GM23338 (cell line): ENCODE results near the gene MRTFA. TPM values are rescaled to one million over a fixed set of nuclear protein-coding genes. Genes with fewer than 3 reads are reported as not detected.
A peak's percentile ranks its signal among the peaks of the same experiment; 100 is the strongest.

Source experiments
- ATAC-seq: fragments of 200-7000 bp; cut with Tn5 transposase; 3 replicates; pipeline ENCODE4 v1.9.1; 2020
- DNase-seq: peaks from one replicate; pipeline ENCODE4 v3.0.0-alpha.2; 2015; ENCODE audit warnings: low spot score
- H2AFZ ChIP-seq: fragments of 200-600 bp; sonication (generic); 2 replicates; pipeline ENCODE4 v1.8.0; 2016; ENCODE audit warnings: antibody characterized with exemption, mild to moderate bottlenecking, moderate library complexity
- H3F3A ChIP-seq: fragments of 200-600 bp; sonication (generic); replicated peaks from 2 replicates; pipeline ENCODE4 v1.8.0; 2017; ENCODE audit warnings: antibody characterized with exemption, mixed run types, low read depth
- H3K27ac ChIP-seq: fragments of 200-600 bp; sonication (generic); 2 replicates; pipeline ENCODE4 v1.6.1; 2016; ENCODE audit warnings: low read depth
- H3K27me3 ChIP-seq: fragments of 200-600 bp; sonication (generic); 2 replicates; pipeline ENCODE4 v1.8.0; 2016; ENCODE audit warnings: mild to moderate bottlenecking, mixed run types, moderate library complexity; ENCODE audit not compliant: insufficient read depth
- H3K36me3 ChIP-seq: fragments of 200-600 bp; sonication (generic); 2 replicates; pipeline ENCODE4 v1.8.0; 2016; ENCODE audit warnings: mild to moderate bottlenecking; ENCODE audit not compliant: insufficient read depth
- H3K4me1 ChIP-seq: fragments of 200-600 bp; sonication (generic); 2 replicates; pipeline ENCODE4 v1.8.0; 2016; ENCODE audit warnings: mild to moderate bottlenecking, moderate library complexity; ENCODE audit not compliant: insufficient read depth
- H3K4me2 ChIP-seq: fragments of 200-600 bp; sonication (generic); 2 replicates; pipeline ENCODE4 v1.7.1; 2017; ENCODE audit warnings: mixed run types
- H3K4me3 ChIP-seq: fragments of 200-600 bp; sonication (generic); 2 replicates; pipeline ENCODE4 v1.6.1; 2016; ENCODE audit warnings: mixed run types
- H3K79me2 ChIP-seq: fragments of 200-600 bp; sonication (generic); replicated peaks from 2 replicates; pipeline ENCODE4 v1.8.0; 2017; ENCODE audit warnings: mild to moderate bottlenecking; ENCODE audit not compliant: insufficient read depth
- H3K9me2 ChIP-seq: fragments of 200-600 bp; sonication (generic); 2 replicates; pipeline ENCODE4 v1.8.0; 2017; ENCODE audit not compliant: insufficient read depth
- H4K20me1 ChIP-seq: fragments of 200-600 bp; sonication (generic); replicated peaks from 2 replicates; pipeline ENCODE4 v1.8.0; 2017; ENCODE audit warnings: mild to moderate bottlenecking; ENCODE audit not compliant: insufficient read depth
- H3K27ac Mint-ChIP-seq: 2 replicates; pipeline ENCODE4 v1.8.0; 2020; ENCODE audit warnings: inconsistent platforms, mild to moderate bottlenecking, moderate library complexity, mixed read lengths
- H3K27me3 Mint-ChIP-seq: 3 replicates; pipeline ENCODE4 v1.8.0; 2022; ENCODE audit warnings: low read depth, mild to moderate bottlenecking, moderate library complexity, mixed read lengths, inconsistent platforms; ENCODE audit not compliant: insufficient read depth, poor library complexity
- H3K36me3 Mint-ChIP-seq: 3 replicates; pipeline ENCODE4 v1.8.0; 2021; ENCODE audit warnings: low read depth, mild to moderate bottlenecking, inconsistent platforms, moderate library complexity, mixed read lengths
- H3K4me1 Mint-ChIP-seq: 3 replicates; pipeline ENCODE4 v1.8.0; 2020; ENCODE audit warnings: mild to moderate bottlenecking, inconsistent platforms, mixed read lengths
- H3K4me3 Mint-ChIP-seq: 3 replicates; pipeline ENCODE4 v1.8.0; 2021; ENCODE audit warnings: moderate library complexity, mild to moderate bottlenecking, inconsistent platforms, mixed read lengths
- H3K9me3 Mint-ChIP-seq: 3 replicates; pipeline ENCODE4 v1.8.0; 2020; ENCODE audit warnings: moderate library complexity, mild to moderate bottlenecking, inconsistent platforms, mixed read lengths
- CREB1 ChIP-seq: fragments of 250-450 bp; sonication (Bioruptor Pico); IDR thresholded peaks from 2 replicates; pipeline ENCODE4 v1.5.0; 2020; ENCODE audit warnings: low read depth, mild to moderate bottlenecking, moderate library complexity
- ETS1 ChIP-seq: IDR thresholded peaks from 2 replicates; pipeline ENCODE4 v1.6.1; 2016; ENCODE audit warnings: antibody characterized with exemption
- EZH2 ChIP-seq: fragments of 200-600 bp; sonication (generic); IDR thresholded peaks from one replicate; pipeline ENCODE4 v1.8.0; 2017; ENCODE audit warnings: antibody characterized with exemption, mild to moderate bottlenecking, low read depth; ENCODE audit not compliant: unreplicated experiment
- EZH2phosphoT487 ChIP-seq: fragments of 200-600 bp; sonication (generic); IDR thresholded peaks from one replicate; pipeline ENCODE4 v1.8.1; 2018; ENCODE audit warnings: antibody characterized with exemption; ENCODE audit not compliant: unreplicated experiment
- JUNB ChIP-seq: IDR thresholded peaks from one replicate; pipeline ENCODE4 v1.6.1; 2016; ENCODE audit warnings: antibody characterized with exemption; ENCODE audit not compliant: unreplicated experiment
- NANOG ChIP-seq: IDR thresholded peaks from 2 replicates; pipeline ENCODE4 v1.6.1; 2016; ENCODE audit warnings: antibody characterized with exemption, borderline replicate concordance
- POLR2AphosphoS5 ChIP-seq: IDR thresholded peaks from 2 replicates; pipeline ENCODE4 v1.6.1; 2016; ENCODE audit warnings: antibody characterized with exemption, low read depth
- STAT1 ChIP-seq: IDR thresholded peaks from one replicate; pipeline ENCODE4 v1.6.1; 2016; ENCODE audit warnings: antibody characterized with exemption; ENCODE audit not compliant: unreplicated experiment
- ZNF331 ChIP-seq: fragments of 250-450 bp; sonication (Bioruptor Pico); IDR thresholded peaks from 2 replicates; pipeline ENCODE4 v1.5.0; 2020; ENCODE audit warnings: low read depth, mild to moderate bottlenecking, moderate library complexity
- polyA plus RNA-seq: library from polyadenylated mRNA; unstranded; fragments of >200 nt; fragmentation: Nextera tagmentation; extraction: Ambion mirVana; gene quantifications from 2 replicates; pipeline ENCODE4 v1.2.1, GENCODE V29; 2016
- total RNA-seq: library from RNA; depleted of rRNA; stranded (reverse); fragments of >200 nt; shearing (Covaris generic); gene quantifications from 2 replicates; pipeline ENCODE4 v1.2.3, GENCODE V29; 2014
- TF ChIP-seq, protein P1 (sequence below): IDR thresholded peaks from one replicate; pipeline ENCODE4 v1.6.1; 2018; ENCODE audit warnings: antibody characterized with exemption; ENCODE audit not compliant: unreplicated experiment
- TF ChIP-seq, protein P2 (sequence below), 2 experiments: fragments of 200-600 bp in 1 of 2; sonication (generic) in 1 of 2; conservative IDR thresholded peaks; 2 replicates each; pipeline versions ENCODE4 v1.5.1 to v1.6.1; 2016 to 2017; ENCODE audit warnings: antibody characterized with exemption in 2 of 2, low read depth in 2 of 2, mild to moderate bottlenecking in 2 of 2, moderate library complexity in 1 of 2

The MRTFA gene
- total and polyA plus RNA-seq, 2 experiments from 2014 or later: 18.1 to 92.4 TPM

GRCh38 chr22:40399621-40400020, 236.9 kb downstream of the MRTFA start:
- Histone ChIP-seq H3K4me1 (no peaks in the 10 kb centered on the region), H3K27ac (no peak overlapping the region), H4K20me1 (no peaks in the 10 kb centered on the region; the same call in 1 of the 2 replicates), H3K4me2 (no peak overlapping the region), H3F3A (no peaks in the 10 kb centered on the region), H3K36me3 (peaks cover 3% of the 10 kb centered on the region; the same call in 1 of the 2 replicates), H3K27me3 (no peaks in the 10 kb centered on the region), H2AFZ (no peak overlapping the region), H3K79me2 (no peaks in the 10 kb centered on the region), H3K4me3 (no peak overlapping the region), H3K9me2 (no peaks in the 10 kb centered on the region)
- Mint-ChIP-seq H3K9me3 (no peaks in the 10 kb centered on the region; the same call in 2 of the 3 replicates), H3K36me3 (peaks cover 18% of the 10 kb centered on the region), H3K4me1 (peaks cover 15% of the 10 kb centered on the region), H3K27ac (no peak overlapping the region), H3K27me3 (peaks cover 10% of the 10 kb centered on the region), H3K4me3 (no peak overlapping the region)
- ATAC-seq: no peak
- TF ChIP-seq ZNF331 (no peak), NANOG (no peak), JUNB (no peak), ETS1 (no peak), EZH2 (no peak), POLR2AphosphoS5 (no peak)
- TF ChIP-seq, protein P1, sequence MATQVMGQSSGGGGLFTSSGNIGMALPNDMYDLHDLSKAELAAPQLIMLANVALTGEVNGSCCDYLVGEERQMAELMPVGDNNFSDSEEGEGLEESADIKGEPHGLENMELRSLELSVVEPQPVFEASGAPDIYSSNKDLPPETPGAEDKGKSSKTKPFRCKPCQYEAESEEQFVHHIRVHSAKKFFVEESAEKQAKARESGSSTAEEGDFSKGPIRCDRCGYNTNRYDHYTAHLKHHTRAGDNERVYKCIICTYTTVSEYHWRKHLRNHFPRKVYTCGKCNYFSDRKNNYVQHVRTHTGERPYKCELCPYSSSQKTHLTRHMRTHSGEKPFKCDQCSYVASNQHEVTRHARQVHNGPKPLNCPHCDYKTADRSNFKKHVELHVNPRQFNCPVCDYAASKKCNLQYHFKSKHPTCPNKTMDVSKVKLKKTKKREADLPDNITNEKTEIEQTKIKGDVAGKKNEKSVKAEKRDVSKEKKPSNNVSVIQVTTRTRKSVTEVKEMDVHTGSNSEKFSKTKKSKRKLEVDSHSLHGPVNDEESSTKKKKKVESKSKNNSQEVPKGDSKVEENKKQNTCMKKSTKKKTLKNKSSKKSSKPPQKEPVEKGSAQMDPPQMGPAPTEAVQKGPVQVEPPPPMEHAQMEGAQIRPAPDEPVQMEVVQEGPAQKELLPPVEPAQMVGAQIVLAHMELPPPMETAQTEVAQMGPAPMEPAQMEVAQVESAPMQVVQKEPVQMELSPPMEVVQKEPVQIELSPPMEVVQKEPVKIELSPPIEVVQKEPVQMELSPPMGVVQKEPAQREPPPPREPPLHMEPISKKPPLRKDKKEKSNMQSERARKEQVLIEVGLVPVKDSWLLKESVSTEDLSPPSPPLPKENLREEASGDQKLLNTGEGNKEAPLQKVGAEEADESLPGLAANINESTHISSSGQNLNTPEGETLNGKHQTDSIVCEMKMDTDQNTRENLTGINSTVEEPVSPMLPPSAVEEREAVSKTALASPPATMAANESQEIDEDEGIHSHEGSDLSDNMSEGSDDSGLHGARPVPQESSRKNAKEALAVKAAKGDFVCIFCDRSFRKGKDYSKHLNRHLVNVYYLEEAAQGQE: no peak
- DNase-seq: no peak

- Histone ChIP-seq H3K79me2 (no peaks in the 10 kb centered on the region), H3K9me2 (no peaks in the 10 kb centered on the region), H3K4me1 (no peaks in the 10 kb centered on the region), H3K4me2 (no peak overlapping the region), H3F3A (no peaks in the 10 kb centered on the region), H3K4me3 (no peak overlapping the region), H3K27me3 (no peaks in the 10 kb centered on the region), H3K27ac (no peak overlapping the region), H2AFZ (no peak overlapping the region), H3K36me3 (peaks cover 3% of the 10 kb centered on the region; the same call in 1 of the 2 replicates), H4K20me1 (no peaks in the 10 kb centered on the region; the same call in 1 of the 2 replicates)
- peaks cover 6% of the 10 kb centered on the region for H3K27me3 Mint-ChIP-seq
- H3K4me3 Mint-ChIP-seq: peak overlapping the region; percentile 24; the same call in 1 of the 3 replicates
- peaks cover 15% of the 10 kb centered on the region for H3K4me1 Mint-ChIP-seq
- no peaks in the 10 kb centered on the region for H3K9me3 Mint-ChIP-seq
- ATAC-seq (peak; percentile 66), DNase-seq (peak; percentile 48)
- H3K27ac Mint-ChIP-seq: peak overlapping the region; percentile 52; the same call in 1 of the 2 replicates
- peaks cover 6% of the 10 kb centered on the region for H3K36me3 Mint-ChIP-seq
- TF ChIP-seq, protein P1: no peak
- TF ChIP-seq JUNB: no peak
- TF ChIP-seq ETS1: no peak
- no peak for TF ChIP-seq STAT1
- TF ChIP-seq NANOG: no peak
- TF ChIP-seq EZH2phosphoT487: no peak
- TF ChIP-seq ZNF331: no peak
- TF ChIP-seq, protein P2, sequence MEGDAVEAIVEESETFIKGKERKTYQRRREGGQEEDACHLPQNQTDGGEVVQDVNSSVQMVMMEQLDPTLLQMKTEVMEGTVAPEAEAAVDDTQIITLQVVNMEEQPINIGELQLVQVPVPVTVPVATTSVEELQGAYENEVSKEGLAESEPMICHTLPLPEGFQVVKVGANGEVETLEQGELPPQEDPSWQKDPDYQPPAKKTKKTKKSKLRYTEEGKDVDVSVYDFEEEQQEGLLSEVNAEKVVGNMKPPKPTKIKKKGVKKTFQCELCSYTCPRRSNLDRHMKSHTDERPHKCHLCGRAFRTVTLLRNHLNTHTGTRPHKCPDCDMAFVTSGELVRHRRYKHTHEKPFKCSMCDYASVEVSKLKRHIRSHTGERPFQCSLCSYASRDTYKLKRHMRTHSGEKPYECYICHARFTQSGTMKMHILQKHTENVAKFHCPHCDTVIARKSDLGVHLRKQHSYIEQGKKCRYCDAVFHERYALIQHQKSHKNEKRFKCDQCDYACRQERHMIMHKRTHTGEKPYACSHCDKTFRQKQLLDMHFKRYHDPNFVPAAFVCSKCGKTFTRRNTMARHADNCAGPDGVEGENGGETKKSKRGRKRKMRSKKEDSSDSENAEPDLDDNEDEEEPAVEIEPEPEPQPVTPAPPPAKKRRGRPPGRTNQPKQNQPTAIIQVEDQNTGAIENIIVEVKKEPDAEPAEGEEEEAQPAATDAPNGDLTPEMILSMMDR (conservative IDR thresholded peaks at IDR 0.05; ENCODE audit: low read depth in 2 of 2): no peak
- no peak for TF ChIP-seq CREB1 (CRISPR knock-in tag)
Measured at GRCh38 chr22:40397396-40397795, 239.1 kb downstream of the MRTFA start.
